Activated CD8-positive, alpha-beta memory T cell treated with anti-CD3 and anti-CD28 coated beads for 1 hour (primary cell): ENCODE data around the gene BCAT1.
"Not testable (repeated sequence)": the region's sequence is repeated elsewhere in the genome, so short reads cannot be mapped to it uniquely, and the experiment has no call there.

Experiments used
- DNase-seq, 2 donors: peaks; one replicate each; pipeline ENCODE4 v3.0.0-alpha.2; 2020; ENCODE audit warnings: low read depth in 1 of 2; ENCODE audit errors: extremely low read depth in 1 of 2

Gene BCAT1

DNA sequence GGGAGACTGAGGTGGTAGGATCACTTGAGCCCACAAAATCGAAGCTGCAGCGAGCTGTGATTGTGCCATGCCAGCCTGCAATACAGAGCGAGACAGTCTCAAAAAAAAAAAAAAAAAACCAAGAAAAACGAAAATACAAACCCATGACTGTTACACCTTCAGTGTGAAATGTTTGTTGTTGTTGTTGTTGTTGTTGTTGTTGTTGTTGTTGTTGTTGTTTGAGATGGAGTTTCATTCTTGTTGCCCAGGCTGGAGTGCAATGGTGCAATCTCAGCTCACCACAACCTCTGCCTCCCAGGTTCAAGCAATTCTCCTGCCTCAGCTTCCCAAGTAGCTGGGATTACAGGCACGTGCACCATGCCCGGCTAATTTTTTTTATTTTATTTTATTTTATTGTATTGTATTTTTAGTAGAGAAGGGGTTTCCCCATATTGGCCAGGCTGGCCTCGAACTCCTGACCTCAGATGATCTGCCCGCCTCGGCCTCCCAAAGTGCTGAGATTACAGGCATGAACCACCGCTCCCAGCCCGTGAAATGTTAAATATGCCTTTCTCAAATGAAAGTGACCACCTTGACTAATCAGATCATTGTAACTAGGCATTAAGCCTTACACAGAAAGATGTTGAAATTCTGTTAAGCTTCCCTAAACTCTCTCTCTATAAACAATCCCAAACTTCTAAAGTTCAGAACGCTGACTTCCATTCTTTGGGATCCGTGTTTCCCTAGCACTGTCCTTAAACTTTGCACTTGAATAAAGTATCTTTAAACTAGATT lies 20.2 kb downstream of the BCAT1 start:
- not testable (repeated sequence) for DNase-seq

DNA sequence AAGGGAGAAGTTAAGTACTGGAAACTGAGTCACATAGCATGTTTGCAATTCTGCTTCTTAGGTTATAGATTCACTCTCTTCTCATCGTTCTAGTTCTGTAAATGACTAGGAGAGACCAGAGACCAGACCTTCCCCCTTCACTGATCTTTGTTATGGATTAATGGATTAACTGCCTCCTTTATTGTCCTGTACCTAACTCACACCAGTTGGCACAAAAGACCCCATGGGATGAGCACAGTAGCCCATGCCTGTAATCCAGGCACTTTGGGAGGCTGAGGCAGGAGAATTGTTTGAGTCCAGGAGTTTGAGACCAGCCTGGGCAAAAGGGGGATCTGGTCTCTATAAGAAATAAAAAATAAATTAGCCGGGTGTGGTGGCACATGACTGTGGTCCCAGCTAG lies 20.8 kb downstream of the BCAT1 start:
- DNase-seq, result no peak

DNA sequence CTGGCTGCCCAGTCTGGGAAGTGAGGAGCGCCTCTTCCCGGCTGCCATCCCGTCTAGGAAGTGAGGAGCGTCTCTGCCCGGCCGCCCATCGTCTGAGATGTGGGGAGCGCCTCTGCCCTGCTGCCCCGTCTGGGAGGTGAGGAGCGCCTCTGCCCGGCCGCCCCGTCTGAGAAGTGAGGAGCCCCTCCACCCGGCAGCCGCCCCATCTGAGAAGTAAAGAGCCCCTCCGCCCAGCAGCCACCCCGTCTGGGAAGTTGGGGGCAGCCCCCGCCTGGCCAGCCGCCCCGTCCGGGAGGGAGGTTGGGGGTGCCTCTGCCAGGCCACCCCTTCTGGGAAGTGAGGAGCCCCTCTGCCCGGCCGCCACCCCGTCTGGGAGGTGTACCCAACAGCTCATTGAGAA lies 22.8 kb downstream of the BCAT1 start:
- DNase-seq, result not testable (repeated sequence)

DNA sequence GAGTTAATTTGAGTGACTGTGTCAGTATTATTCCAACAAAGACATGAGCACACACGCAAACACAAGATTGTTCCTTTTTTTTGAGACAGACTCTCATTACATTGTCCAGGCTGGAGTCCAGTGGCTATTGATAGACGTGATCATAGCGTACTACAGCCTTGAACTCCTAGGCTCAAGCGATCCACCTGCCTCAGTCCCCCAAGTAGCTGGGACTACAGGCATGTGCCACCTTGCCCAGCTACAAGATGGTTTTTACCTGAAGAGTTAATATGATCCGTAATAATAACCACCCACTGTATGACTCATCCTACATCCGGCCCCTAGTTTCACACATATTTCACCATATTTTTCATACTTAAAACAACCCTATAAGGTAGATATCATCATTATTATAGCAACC lies 26.8 kb downstream of the BCAT1 start:
- DNase-seq, result no peak

DNA sequence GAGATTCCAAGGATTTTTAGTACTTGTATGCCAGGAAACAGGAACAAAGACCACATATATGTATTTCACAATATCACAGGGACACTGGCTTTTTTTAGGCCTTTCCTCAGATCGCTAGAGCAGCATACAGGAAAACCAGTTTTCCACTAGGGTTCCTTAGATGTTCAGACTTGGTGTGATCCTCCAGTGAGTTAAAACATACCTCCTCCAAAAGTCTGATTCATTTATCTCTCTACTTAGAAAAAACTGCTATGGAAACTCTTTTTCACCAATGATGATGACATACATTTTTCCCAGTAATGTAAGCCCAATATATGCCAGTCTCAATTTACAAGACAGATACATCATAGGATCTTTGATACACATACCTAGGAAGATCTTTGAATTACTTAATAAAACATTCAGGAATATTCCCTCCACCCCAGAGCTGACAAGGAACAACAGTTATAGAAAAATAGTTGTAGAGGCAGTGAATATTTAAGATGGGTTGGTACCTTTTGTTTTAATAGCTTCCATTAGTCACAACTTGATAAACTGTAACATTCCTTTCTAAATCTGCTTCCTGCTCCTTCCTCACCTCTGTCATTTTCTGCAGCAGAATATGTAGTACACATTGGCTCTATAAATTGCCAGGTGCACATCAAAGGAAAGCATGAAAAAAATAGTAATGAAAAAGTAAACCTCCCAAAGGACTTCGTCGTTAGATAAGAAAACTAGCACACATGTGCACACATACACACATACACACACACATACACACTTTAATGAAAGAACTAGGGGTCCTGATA lies 27.5 kb downstream of the BCAT1 start:
- no peak for DNase-seq

DNA sequence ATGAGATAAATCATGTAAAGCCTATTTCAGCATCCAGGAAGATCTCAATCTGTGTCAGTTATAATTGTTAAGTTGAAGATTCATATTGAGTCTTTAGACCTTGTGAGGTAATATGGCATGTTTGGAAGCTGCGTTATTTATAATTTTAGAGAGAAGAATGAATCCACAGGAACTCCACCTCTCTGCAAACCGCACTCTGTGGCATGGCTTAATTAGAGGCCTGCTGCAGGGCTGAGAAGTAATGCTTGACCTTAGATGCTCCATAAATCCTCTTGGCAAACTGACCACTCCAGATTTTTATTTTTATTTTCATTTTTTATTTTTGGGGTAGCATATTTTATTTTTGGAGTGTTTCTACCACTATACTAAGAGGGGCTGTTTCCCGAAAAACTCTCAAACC lies 28.8 kb downstream of the BCAT1 start:
- DNase-seq, result no peak

DNA sequence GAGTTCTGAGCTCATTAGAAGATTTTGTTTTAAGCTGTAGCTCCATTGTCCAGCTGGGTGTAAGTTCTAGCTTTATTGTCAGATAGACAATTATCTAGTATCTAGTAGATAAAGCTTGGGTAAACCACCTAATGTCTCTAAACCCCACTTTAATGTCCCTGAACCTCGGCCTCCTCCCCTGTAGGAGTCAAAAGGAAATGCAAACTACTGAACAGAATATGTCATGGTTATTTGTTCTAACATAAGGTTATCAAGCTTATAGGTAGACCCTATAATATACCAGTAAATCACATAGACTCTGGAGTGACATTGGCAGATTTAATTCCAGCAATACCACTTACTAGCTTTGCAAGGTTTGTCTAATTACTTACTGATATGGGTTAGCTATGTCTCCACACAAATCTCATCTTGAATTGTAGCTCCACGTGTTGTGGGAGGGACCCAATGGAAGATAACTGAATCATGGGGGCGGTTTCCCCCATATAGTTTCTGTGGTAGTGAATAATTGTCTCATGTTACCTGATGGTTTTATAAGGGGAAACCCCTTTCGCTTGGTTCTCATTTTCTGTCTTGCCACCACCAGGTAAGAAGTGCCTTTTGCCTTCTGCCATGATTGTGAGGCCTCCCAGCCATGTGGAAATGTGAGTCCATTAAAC lies 29.4 kb downstream of the BCAT1 start:
- DNase-seq, result no peak

DNA sequence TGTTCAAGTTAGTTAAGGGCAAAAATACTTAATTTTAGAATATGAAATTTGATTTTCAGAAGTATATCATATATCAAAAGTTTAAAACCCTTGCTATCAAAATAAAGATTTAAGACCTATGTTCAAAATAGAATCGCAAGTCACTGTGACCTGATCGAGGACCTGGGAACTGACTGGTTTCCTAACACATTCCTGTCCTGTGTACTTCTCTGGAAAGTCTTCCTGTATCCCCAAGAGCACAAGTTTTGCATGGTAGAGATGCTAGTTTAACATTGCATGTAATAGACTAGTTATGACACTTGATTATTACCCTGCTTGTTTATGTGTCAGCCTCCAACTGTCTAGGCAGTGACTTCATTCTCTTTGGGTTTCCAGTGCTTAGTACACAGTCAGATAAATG lies 30.3 kb downstream of the BCAT1 start:
- DNase-seq, result no peak

DNA sequence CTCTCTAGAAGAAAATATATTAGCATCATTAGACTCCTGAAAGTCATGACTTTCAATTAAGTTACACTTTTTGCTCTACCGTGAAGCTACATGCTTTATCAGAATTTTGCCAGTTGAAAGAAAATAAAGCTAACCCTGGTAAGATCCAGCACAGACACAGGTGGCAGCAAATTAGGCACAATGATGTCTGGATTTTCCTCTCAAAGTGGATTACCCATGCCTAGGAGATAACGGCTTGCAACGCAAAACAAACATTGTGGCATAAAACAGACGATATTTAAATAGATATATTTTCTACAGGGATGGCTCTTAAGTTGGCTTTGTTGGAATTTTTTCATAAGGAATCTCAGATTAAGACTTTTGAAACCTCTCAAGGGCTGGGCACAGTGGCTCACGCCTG lies 33.4 kb downstream of the BCAT1 start:
- DNase-seq, result no peak

DNA sequence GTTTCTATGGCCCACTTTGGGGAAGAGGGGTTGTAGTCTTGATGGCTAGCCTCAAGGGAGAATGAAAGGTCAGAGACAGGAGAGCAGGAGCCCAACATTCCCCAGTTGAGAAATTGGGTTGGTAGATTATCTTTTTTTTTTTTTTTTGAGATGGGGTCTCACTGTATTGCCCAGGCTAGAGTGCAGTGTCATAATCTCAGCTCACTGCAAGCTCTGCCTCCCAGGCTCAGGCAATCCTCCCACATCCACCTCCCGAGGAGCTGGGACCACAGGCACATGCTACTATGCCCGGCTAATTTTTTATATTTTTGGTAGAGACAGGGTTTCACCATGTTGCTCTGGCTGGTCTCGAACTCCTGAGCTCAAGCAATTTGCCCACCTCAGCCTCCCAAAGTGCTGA lies 34.9 kb downstream of the BCAT1 start:
- DNase-seq, result no peak

DNA sequence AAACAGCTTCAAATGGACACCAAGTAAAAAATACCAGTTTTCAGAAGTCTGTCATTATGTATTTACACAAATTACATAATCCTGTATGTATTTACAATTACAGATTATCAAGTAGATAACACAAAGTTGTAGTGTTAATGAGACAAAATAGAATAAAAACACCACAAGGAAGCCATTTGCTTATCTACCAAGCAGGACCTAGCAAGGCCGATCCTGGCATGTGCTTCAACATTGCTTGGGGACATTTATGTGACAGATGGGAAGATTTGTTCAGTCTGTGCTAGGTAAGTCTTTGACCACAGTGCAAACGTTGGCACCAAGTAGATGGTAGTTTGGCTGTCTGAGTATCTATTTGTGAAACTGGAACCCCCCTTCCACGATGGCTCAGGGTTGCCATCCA lies 35.8 kb downstream of the BCAT1 start:
- DNase-seq, result no peak

DNA sequence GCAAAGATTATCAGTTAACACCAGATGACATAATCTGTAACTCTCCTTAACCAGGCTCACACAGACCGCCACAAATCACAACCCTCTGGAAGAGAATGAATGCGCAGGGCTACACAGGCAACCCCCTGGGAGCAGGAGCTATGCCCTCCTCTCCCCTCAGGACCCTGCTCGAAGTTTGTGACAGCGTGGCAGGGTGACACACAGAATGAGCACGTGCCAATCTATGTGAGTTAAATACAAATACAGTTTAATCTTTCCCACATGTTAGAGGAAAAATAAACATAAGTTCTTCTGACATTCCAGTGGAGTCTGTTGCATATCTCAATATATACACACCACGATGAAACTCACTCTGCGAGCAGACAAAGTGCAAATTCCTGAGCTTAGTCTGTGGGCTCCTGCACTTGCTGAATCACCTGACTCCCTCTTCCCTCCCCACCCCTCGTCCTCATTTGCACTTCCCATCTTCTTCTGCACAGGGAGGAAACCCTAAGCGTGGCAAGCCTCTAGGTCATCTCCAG lies 37.6 kb downstream of the BCAT1 start:
- no peak for DNase-seq

DNA sequence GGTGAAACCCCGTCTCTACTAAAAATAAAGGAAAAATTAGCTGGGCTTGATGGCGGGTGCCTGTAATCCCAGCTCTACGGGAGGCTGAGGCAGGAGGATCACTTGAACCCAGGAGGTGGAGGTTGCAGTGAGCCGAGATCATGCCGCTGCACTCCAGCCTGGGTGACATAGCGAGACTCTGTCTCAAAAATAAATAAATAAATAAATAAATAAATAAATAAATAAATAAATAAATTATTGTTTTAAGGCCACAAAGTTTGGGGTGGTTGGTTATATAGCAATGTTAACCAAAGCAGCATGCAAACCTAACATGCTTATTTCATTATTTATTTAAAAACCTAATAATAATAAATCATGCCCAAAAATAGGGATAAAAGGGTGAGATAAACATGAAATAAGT lies 38.7 kb downstream of the BCAT1 start:
- DNase-seq, result not testable (repeated sequence)

DNA sequence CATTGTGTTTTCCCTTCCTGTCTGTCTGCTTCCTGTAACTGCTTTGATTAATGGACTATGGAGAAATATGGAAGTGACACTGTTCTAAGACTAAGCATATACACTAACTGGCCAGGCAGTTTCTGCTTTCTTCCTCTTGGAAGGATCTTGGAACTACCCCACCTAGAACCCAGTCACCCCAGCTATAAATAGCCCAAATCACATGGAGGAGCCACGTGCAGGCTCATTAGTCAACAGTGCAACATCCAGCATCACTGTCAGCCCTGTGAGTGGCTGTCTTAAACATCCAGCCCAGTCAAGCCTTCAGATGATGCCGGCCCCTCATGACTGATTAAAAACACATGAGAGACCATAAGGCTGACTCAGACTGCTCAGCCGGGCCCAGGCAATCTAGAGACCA lies 39.2 kb downstream of the BCAT1 start:
- no peak for DNase-seq

DNA sequence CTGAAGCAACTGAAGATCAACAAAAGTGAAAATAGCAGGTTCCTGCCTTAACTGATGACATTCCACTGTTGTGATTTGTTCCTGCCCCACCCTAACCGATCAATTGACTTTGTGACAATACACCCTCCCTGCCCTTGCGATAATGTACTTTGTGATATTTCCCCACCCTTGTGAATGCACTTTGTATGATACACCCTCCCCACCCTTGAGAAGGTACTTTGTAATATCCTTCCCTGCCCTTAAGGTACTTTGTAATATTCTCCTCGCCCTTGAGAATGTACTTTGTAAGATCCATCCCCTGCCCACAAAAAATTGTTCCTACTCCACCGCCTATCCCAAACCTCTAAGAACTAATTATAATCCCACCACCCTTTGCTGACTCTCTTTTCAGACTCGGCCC lies 41.4 kb downstream of the BCAT1 start:
- DNase-seq, result no peak

DNA sequence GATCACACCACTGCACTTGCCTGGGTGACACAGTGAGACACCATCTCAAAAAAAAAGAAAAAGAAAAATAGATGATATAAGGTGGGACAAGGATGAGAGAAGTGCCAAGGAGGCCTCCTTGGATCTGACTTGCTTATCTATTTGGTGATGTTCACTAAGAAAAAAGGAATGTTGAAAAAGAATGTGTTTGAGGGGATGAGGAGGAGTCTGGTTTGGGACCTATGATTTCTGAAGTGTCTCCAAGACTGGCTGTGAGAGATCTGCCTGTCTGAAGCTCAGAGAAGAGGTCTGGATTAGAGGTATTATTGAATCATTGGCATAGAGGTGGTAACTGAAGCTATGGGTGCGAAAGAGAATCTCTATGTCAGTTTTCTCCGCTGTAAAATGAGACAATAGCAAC lies 42.8 kb downstream of the BCAT1 start:
- no peak for DNase-seq

DNA sequence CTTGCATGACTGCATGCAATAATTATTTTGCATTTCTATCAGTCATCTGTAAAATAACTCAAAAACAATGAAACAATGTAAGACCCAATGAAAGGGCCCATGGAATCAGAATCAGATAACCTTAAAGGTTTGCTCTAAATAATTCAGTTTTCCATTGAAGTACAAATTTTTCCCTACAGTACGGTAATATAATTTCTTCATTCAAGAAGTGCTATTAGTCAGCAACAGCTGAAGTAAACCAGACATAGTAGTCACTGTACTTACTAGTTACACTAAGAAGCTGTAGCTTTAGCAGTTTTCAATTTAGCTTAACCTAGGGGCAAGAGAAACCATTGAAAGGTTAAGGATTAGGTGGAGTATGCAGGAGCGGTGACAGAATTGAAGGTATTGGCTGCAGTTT lies 43.5 kb downstream of the BCAT1 start:
- DNase-seq, result no peak

DNA sequence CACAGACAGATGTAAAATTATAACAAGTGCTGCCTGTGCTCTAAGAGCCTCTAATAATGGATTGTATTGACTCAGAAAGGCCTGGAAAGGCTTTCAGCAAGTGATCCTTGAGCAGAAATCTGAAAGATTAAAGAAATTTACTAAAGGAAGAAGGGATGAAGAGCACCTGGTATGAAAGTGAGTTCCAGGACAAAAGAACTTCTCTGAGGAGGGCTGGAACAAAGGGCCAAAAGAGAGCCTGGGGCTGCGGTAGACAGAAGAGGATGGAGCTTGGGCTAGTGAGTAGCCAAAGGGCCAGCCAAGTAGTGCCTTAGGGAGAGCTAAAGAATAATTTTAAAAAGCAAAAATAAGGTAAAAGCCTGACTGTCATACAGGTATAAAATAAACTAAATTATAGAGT lies 44.0 kb downstream of the BCAT1 start:
- DNase-seq, result no peak

DNA sequence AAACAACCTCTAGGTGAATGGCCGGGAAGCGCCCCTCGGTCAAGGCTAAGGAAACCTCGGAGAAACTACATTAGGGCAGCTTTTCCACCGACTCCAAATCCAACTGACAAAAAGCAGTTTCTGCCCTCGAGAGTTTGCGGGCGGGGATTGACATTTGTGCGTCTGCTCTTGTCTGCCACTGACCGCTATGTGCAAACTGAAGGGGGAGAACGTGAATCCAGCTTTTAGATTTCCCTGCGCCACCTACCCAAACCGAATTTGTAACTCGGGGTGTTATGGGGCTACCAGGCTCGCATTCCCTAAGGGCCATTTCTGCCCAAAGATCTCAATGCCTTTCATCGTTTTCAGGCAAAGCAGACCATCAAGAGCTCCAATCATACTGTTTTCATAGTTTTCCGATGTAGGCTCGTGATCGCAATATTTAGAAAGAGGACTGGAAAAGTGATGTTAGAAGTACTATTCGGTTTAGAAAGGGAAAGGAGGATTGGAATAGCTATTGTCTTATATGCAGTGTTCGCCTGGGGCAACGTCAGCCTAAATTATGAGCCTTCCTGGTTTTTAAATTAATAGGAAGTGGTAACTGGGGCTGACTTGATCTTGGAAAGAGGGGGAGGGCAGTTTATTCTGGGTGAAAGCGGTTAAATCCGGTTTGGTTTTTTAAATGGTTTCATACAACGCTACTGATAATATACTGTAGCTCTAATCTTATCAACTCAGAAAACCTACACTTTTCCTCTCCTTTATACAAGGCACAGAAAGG lies 45.4 kb downstream of the BCAT1 start:
- no peak for DNase-seq

DNA sequence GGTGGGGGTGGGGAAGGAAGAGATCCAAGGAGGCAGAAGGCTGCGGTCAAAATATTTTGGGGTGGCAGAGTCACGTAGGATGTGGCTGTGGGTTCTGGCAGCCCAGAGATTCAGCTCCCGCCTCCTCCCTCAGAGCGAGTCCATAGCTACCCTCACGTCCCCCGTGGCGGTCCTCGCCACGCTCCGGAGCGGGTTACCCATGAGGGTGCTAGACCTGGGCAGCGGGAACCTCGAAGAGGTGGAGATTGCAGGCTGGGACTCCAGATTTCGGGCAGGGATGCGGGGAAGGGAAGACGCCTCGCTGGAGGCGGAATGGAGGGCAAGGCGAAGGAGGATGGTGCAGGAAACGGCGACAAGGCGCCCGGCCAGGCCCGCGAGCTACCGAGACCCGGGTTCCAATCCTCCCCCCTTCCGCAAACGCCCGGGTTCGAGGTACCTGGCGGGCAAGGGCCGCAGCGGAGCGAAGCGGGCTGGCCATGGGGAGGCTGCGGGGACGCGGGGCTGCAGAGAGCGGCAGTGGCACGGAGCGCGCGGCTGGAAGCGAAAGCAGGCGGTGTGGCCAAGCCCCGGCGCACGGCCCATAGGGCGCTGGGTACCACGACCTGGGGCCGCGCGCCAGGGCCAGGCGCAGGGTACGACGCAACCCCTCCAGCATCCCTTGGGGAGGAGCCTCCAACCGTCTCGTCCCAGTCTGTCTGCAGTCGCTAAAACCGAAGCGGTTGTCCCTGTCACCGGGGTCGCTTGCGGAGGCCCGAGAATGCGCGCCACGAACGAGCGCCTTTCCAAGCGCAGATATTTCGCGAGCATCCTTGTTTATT lies 46.2 kb downstream of the BCAT1 start:
- DNase-seq, result no peak
